GM10266 (cell line): ENCODE results near the gene TMEM196.

Source experiments
- DNase-seq: peaks from one replicate; pipeline ENCODE4 v3.0.0; 2012; ENCODE audit errors: extremely low spot score
- CTCF ChIP-seq: IDR thresholded peaks from 2 replicates; pipeline ENCODE4 v1.5.1; 2012; ENCODE audit warnings: mild to moderate bottlenecking, low read depth; ENCODE audit not compliant: control insufficient read depth, insufficient read depth; ENCODE audit errors: missing control alignments

TMEM196 gene

GRCh38 chr7:19776981-19777380, 3.6 kb upstream of the TMEM196 start:
- TF ChIP-seq CTCF, result no peak
- no peak for DNase-seq

- no peak for TF ChIP-seq CTCF
- no peak for DNase-seq
Measured at GRCh38 chr7:19775578-19775977, 2.2 kb upstream of the TMEM196 start.

GRCh38 chr7:19772306-19772705, 1.1 kb downstream of the TMEM196 start:
- TF ChIP-seq CTCF, result no peak
- no peak for DNase-seq

GRCh38 chr7:19762631-19763030, 10.8 kb downstream of the TMEM196 start:
- no peak for TF ChIP-seq CTCF
- no peak for DNase-seq

GRCh38 chr7:19754521-19755116, 18.8 kb downstream of the TMEM196 start:
- peak; percentile 65 for TF ChIP-seq CTCF
- peak; percentile 13 for DNase-seq

- no peak for TF ChIP-seq CTCF
- DNase-seq, result no peak
Measured at GRCh38 chr7:19752020-19752419, 21.4 kb downstream of the TMEM196 start.

GRCh38 chr7:19749658-19750057, 23.8 kb downstream of the TMEM196 start:
- TF ChIP-seq CTCF, result no peak
- DNase-seq, result no peak
